Gastroesophageal sphincter (tissue), 4 donors: ENCODE data around the gene NACA2. TPM values are rescaled to one million over a fixed set of nuclear protein-coding genes. Genes with fewer than 3 reads are reported as not detected.

ENCODE experiments used
- ATAC-seq: fragments of 150-250 bp; one replicate; pipeline ENCODE4 v1.9.1; 2016; ENCODE audit warnings: mild to moderate bottlenecking, moderate library complexity
- H3K27ac ChIP-seq, 4 donors: fragments of 200-600 bp; sonication (generic) in 3 of 4; 1 replicate in 3 of 4; 2 replicates in 1 of 4; pipeline ENCODE4 v1.5.1; 2016 to 2019
- H3K27me3 ChIP-seq: fragments of 200-600 bp; sonication (generic); one replicate; pipeline ENCODE4 v1.5.1; 2019
- H3K36me3 ChIP-seq, 2 donors: fragments of 200-600 bp; sonication (generic); one replicate each; pipeline ENCODE4 v1.5.1; 2019; ENCODE audit warnings: control low read depth in 1 of 2
- H3K4me1 ChIP-seq, 3 donors: fragments of 200-600 bp; sonication (generic); 1 replicate in 2 of 3; 2 replicates in 1 of 3; pipeline ENCODE4 v1.5.1; 2016 to 2019; ENCODE audit warnings: control low read depth in 2 of 3
- H3K4me3 ChIP-seq, 2 donors: fragments of 200-600 bp; sonication (generic); one replicate each; pipeline ENCODE4 v1.5.1; 2019; ENCODE audit warnings: mild to moderate bottlenecking in 1 of 2, moderate library complexity in 1 of 2
- H3K9me3 ChIP-seq, 3 donors: fragments of 200-600 bp; sonication (generic); one replicate each; pipeline ENCODE4 v1.5.1; 2017 to 2019; ENCODE audit warnings: control low read depth in 2 of 3
- EP300 ChIP-seq: sonication (generic); formaldehyde crosslinking; IDR thresholded peaks from one replicate; pipeline ENCODE4 v1.6.1; 2017; ENCODE audit warnings: antibody characterized with exemption, mild to moderate bottlenecking
- POLR2A ChIP-seq, 2 donors: fragments of 450-650 bp; IDR thresholded peaks; one replicate each; pipeline ENCODE4 v1.6.1; 2017; ENCODE audit warnings: antibody characterized with exemption in 2 of 2, mild to moderate bottlenecking in 2 of 2, moderate library complexity in 1 of 2
- POLR2AphosphoS5 ChIP-seq: sonication (generic); formaldehyde crosslinking; IDR thresholded peaks from one replicate; pipeline ENCODE4 v1.6.1; 2017; ENCODE audit warnings: antibody characterized with exemption
- WGBS, 2 donors: methylation state at CpG; one replicate each; pipeline ENCODE4 v1.1.5; 2018; ENCODE audit warnings: low coverage in 1 of 2; 5-methylcytosine and 5-hydroxymethylcytosine counted together
- total RNA-seq, 4 donors: library from RNA; depleted of rRNA; stranded (reverse); fragments of >200 nt; gene quantifications; one replicate each; pipeline ENCODE4 v1.1.0, GENCODE V29; 2016
- TF ChIP-seq, protein P1 (sequence below), 4 experiments: fragments of 200-600 bp in 2 of 4; fragments of 450-650 bp in 2 of 4; sonication (generic) in 1 of 4; IDR thresholded peaks; one replicate each; pipeline ENCODE4 v1.5.1; 2017 to 2019; ENCODE audit warnings: antibody characterized with exemption in 4 of 4, mild to moderate bottlenecking in 2 of 4, moderate library complexity in 2 of 4

The NACA2 gene
- total RNA-seq, 4 donors from 2014 or later = not detected

DNA sequence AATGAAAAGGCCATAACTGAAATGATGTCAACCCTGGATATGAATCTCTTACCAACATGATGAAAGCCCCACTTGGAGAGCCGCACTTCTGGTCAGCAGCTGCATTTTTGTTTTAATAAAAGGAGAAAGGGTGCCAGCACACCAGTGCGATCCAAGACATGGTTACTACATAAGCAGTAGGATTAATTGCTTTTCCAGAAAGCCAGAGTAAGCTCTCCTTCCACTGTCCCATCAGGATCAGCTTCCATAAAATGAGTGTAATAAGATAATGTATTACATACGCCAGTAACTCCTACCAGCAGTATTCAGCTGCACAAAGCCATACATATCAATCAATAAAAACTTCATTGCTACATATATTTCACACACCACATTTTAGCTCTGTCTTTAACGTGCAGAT, 26.3 kb upstream of the NACA2 start:
- ATAC-seq = no peak
- no peak overlapping the region for H3K4me3 ChIP-seq
- no peak overlapping the region for H3K27ac ChIP-seq
- H3K27me3 ChIP-seq = no peaks in the 10 kb centered on the region
- no peaks in the 10 kb centered on the region for H3K36me3 ChIP-seq
- 14 to 27% methylated on average over 4 of the region's 4 CpGs for WGBS, 2 donors
- TF ChIP-seq EP300 (no peak), POLR2AphosphoS5 (no peak), POLR2A (IDR thresholded peaks at IDR 0.05) (no peak)
- TF ChIP-seq, protein P1, sequence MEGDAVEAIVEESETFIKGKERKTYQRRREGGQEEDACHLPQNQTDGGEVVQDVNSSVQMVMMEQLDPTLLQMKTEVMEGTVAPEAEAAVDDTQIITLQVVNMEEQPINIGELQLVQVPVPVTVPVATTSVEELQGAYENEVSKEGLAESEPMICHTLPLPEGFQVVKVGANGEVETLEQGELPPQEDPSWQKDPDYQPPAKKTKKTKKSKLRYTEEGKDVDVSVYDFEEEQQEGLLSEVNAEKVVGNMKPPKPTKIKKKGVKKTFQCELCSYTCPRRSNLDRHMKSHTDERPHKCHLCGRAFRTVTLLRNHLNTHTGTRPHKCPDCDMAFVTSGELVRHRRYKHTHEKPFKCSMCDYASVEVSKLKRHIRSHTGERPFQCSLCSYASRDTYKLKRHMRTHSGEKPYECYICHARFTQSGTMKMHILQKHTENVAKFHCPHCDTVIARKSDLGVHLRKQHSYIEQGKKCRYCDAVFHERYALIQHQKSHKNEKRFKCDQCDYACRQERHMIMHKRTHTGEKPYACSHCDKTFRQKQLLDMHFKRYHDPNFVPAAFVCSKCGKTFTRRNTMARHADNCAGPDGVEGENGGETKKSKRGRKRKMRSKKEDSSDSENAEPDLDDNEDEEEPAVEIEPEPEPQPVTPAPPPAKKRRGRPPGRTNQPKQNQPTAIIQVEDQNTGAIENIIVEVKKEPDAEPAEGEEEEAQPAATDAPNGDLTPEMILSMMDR (IDR thresholded peaks at IDR 0.05) = no peak
- H3K9me3 ChIP-seq = peaks cover 0 to 4% (median 0%) of the 10 kb centered on the region in 3 donors
- peaks cover 0 to 13% (median 0%) of the 10 kb centered on the region in 3 donors for H3K4me1 ChIP-seq

DNA sequence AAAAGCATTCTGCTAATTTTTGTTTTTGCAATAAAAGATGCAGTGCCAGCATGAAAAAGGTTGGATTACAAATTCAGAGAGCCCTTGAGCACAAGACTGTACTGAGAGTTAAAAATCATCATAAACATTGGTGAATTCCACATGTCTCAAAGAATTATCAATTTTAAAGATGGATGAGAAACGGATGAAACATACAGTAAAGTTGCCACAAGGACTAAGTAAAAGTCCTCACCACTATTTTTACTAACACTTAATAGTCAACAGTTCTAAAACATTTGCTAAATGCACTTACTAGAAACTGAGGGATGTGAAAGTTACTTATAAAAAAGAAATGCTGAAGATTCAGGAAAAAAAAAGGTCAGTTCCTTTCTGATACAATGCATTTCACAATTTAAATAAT, 25.8 kb upstream of the NACA2 start:
- ATAC-seq = no peak
- Histone ChIP-seq H3K27me3 (no peaks in the 10 kb centered on the region), H3K4me1 (peaks cover 0 to 13% (median 0%) of the 10 kb centered on the region in 3 donors), H3K9me3 (peaks cover 0 to 4% (median 0%) of the 10 kb centered on the region in 3 donors), H3K4me3 (no peak overlapping the region), H3K36me3 (no peaks in the 10 kb centered on the region), H3K27ac (no peak overlapping the region)
- TF ChIP-seq, protein P1 (IDR thresholded peaks at IDR 0.05) = no peak
- TF ChIP-seq POLR2AphosphoS5 (no peak), POLR2A (IDR thresholded peaks at IDR 0.05) (no peak), EP300 (no peak)
- WGBS, 2 donors = 19% methylated on average over 1 of the region's 1 CpG

DNA sequence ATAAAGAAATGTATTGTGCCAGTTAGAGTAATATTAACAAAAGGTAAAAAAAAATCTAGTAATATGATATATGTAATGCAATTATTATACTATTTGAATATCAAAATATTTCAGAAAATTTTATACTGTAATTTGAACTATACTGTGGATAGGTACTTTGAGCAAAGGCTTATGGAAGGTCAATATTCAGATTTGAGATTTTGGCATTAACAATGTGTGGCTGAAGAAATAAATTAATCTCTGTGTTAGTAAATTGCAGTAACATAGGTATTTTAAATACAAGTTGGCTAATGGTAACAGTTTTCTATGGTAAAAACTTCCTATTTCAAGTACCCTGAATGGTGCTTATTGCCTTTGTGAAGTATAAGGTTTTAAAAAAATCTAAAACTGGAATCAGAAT, 23.2 kb upstream of the NACA2 start:
- no peak overlapping the region for H3K4me3 ChIP-seq
- ATAC-seq = no peak
- no peak overlapping the region for H3K27ac ChIP-seq

DNA sequence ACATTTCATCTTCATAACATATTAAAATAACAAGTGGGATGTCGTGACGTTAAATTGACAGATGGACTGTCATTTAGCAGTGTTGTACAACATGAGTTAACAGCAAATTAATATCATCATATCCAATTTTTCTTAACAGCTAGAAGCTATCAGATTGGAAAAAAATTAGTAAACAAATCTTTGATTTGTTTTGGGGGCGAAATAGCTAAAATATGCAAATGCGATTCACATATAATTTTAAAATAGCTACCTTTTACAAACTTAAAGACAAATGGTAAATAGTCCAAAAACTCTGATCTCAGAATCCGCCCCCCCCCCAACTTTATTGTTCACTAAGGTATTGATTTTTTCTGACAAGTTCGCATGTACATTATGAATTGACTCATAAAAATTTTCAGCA, 20.3 kb upstream of the NACA2 start:
- no peak overlapping the region for H3K4me3 ChIP-seq
- WGBS, 2 donors = 71 to 77% methylated on average over 4 to 6 of the region's 6 CpGs
- no peak for ATAC-seq
- no peaks in the 10 kb centered on the region for H3K36me3 ChIP-seq
- no peaks in the 10 kb centered on the region for H3K27me3 ChIP-seq
- no peaks in the 10 kb centered on the region for H3K4me1 ChIP-seq
- no peak for TF ChIP-seq POLR2AphosphoS5
- no peaks in the 10 kb centered on the region for H3K9me3 ChIP-seq
- H3K27ac ChIP-seq = no peak overlapping the region

More for the DNA sequence above, 23.2 kb upstream of the NACA2 start:
- peaks cover 0 to 13% (median 0%) of the 10 kb centered on the region in 3 donors for H3K4me1 ChIP-seq
- TF ChIP-seq, protein P1 (IDR thresholded peaks at IDR 0.05) = no peak
- no peak for TF ChIP-seq EP300
- no peak for TF ChIP-seq POLR2AphosphoS5
- no peak for TF ChIP-seq POLR2A (IDR thresholded peaks at IDR 0.05)
- H3K9me3 ChIP-seq = peaks cover 0 to under 1% (median 0%) of the 10 kb centered on the region in 3 donors
- H3K36me3 ChIP-seq = no peaks in the 10 kb centered on the region
- no peaks in the 10 kb centered on the region for H3K27me3 ChIP-seq

DNA sequence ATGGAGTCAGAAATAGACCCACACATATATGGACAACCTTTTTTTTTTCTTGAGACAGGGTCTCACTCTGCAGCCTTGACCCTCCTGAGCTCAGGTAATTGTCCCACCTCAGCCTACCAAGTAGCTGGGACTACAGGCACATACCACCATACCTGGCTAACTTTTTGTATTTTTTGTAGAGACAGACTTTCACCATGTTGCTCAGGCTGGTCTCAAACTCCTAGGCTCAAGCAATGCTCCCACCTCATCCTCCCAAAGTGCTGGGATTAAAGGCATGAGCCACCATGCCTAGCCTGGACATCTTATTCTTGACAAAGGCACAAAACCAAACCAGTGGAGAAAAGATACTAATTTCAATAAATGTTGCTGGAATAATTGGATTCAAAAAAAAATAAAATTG, 14.7 kb upstream of the NACA2 start:
- no peaks in the 10 kb centered on the region for H3K27me3 ChIP-seq
- no peak for ATAC-seq
- TF ChIP-seq EP300 (no peak), POLR2A (IDR thresholded peaks at IDR 0.05) (no peak), POLR2AphosphoS5 (no peak)
- TF ChIP-seq, protein P1 (IDR thresholded peaks at IDR 0.05) = no peak
- H3K9me3 ChIP-seq = no peaks in the 10 kb centered on the region
- H3K36me3 ChIP-seq = no peaks in the 10 kb centered on the region
- no peaks in the 10 kb centered on the region for H3K4me1 ChIP-seq
- H3K4me3 ChIP-seq = no peak overlapping the region
- H3K27ac ChIP-seq = no peak overlapping the region

DNA sequence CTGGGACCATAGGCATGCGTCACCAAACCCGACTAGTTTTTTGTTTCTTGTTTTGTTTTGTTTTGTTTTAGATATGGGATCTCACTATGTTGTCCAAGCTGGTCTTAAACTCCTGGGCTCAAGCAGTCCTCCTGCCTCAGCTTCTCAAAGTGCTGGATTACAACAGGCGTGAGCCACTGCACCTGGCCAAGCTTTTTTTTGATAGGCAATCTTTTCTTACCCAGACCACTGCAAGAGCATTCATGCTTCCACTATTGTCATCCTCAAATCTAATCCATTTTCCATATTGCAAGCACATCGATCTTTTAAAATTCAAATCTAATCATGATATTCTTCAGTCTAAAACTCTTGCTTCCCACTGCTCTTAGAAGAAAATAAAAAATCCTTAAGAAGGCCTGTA, 10.3 kb upstream of the NACA2 start:
- Histone ChIP-seq H3K27me3 (peaks cover 3% of the 10 kb centered on the region), H3K4me3 (no peak overlapping the region)
- WGBS, 2 donors = 90% methylated on average over 4 of the region's 4 CpGs; no CpG with 5 or more reads in 1 of the 2 donors

More for the DNA sequence above, 10.3 kb upstream of the NACA2 start:
- H3K36me3 ChIP-seq = no peaks in the 10 kb centered on the region
- no peaks in the 10 kb centered on the region for H3K4me1 ChIP-seq
- no peak overlapping the region for H3K27ac ChIP-seq
- ATAC-seq = no peak
- TF ChIP-seq, protein P1 (IDR thresholded peaks at IDR 0.05) = no peak
- TF ChIP-seq POLR2A (IDR thresholded peaks at IDR 0.05) = no peak
- no peak for TF ChIP-seq EP300
- no peak for TF ChIP-seq POLR2AphosphoS5
- no peaks in the 10 kb centered on the region for H3K9me3 ChIP-seq
